Limb (tissue), 2 donors: ENCODE results near the gene TIGD7.

Experiments
- DNase-seq, 2 donors: peaks; one replicate each; pipeline ENCODE4 v3.0.0-alpha.2; 2016; ENCODE audit errors: extremely low spot score in 2 of 2

The TIGD7 gene

GRCh38 chr16:3305109-3306068, at the start of gene TIGD7, which contains the start of gene ZNF75A:
Gene TIGD7, minus strand, starts transcription at chr16:3305430. Its CDS starts 4,816 bp downstream, at chr16:3300614.
Gene ZNF75A, plus strand, starts transcription at chr16:3305497. Its CDS starts 2,932 bp downstream, at chr16:3308429.
- peak; percentile 92 to 93 for DNase-seq

- DNase-seq: no peak
Observed at GRCh38 chr16:3349175-3349574, 43.9 kb upstream of the TIGD7 start.

GRCh38 chr16:3348547-3349167, 43.4 kb upstream of the TIGD7 start:
- no peak for DNase-seq

GRCh38 chr16:3347586-3347985, 42.4 kb upstream of the TIGD7 start:
- no peak for DNase-seq

- no peak for DNase-seq
Observed at GRCh38 chr16:3346041-3346440, 40.8 kb upstream of the TIGD7 start.

GRCh38 chr16:3328643-3329042, 23.4 kb upstream of the TIGD7 start:
- no peak for DNase-seq

- no peak for DNase-seq
Observed at GRCh38 chr16:3328104-3328503, 22.9 kb upstream of the TIGD7 start.

- no peak for DNase-seq
Observed at GRCh38 chr16:3327514-3327913, 22.3 kb upstream of the TIGD7 start.

GRCh38 chr16:3321816-3322215, 16.6 kb upstream of the TIGD7 start:
- DNase-seq: no peak

- DNase-seq: no peak
Observed at GRCh38 chr16:3317315-3317999, 12.2 kb upstream of the TIGD7 start.

GRCh38 chr16:3311496-3311895, 6.3 kb upstream of the TIGD7 start:
- DNase-seq: no peak

- no peak for DNase-seq
Observed at GRCh38 chr16:3306078-3306477, 848 bp upstream of the TIGD7 start.

GRCh38 chr16:3304370-3304769, 860 bp downstream of the TIGD7 start:
- DNase-seq: no peak

- no peak for DNase-seq
Observed at GRCh38 chr16:3295783-3296182, 9.4 kb downstream of the TIGD7 start.

- DNase-seq: no peak
Observed at GRCh38 chr16:3295209-3295608, 10.0 kb downstream of the TIGD7 start.

GRCh38 chr16:3292604-3293003, 12.6 kb downstream of the TIGD7 start:
- DNase-seq: no peak

GRCh38 chr16:3289998-3290673, 15.1 kb downstream of the TIGD7 start:
- DNase-seq: no peak

GRCh38 chr16:3285131-3285530, 20.1 kb downstream of the TIGD7 start:
- DNase-seq: no peak

- DNase-seq: no peak
Observed at GRCh38 chr16:3283543-3284447, 21.4 kb downstream of the TIGD7 start.
